Dermis blood vessel endothelial cell (primary cell): ENCODE data around the gene CSNK1D. TPM values are rescaled to one million over a fixed set of nuclear protein-coding genes. Genes with fewer than 3 reads are reported as not detected.

Experiments used
- total RNA-seq: library from RNA; depleted of rRNA; stranded (reverse); fragments of >200 nt; gene quantifications from 2 replicates; pipeline ENCODE4 v1.2.3, GENCODE V29; 2014

Gene CSNK1D
- total RNA-seq, 1 donor from 2014 or later = 39.3 TPM

Other genes starting within 250 kb of the CSNK1D start
- gene RAC3, start 242.0 kb downstream of the CSNK1D start, total RNA-seq = 9.0 and 14.0 TPM in 2 replicates
- gene DCXR, start 236.0 kb downstream of the CSNK1D start, total RNA-seq = 56.8 and 63.8 TPM in 2 replicates
- 22.6 and 34.9 TPM in 2 replicates for gene RFNG, start 221.9 kb downstream of the CSNK1D start, total RNA-seq
- 84.2 and 112 TPM in 2 replicates for gene GPS1, start 221.8 kb downstream of the CSNK1D start, total RNA-seq
- 72.5 and 72.7 TPM in 2 replicates for gene DUS1L, start 207.9 kb downstream of the CSNK1D start, total RNA-seq
- gene FASN, start 175.5 kb downstream of the CSNK1D start, total RNA-seq = 51.1 and 216 TPM in 2 replicates
- gene CCDC57, start 60.9 kb downstream of the CSNK1D start, total RNA-seq = 5.4 and 9.4 TPM in 2 replicates
- 99.4 and 121 TPM in 2 replicates for gene SLC16A3, start 44.7 kb downstream of the CSNK1D start, total RNA-seq
- not detected in 2 replicates for gene CD7, start 43.9 kb upstream of the CSNK1D start, total RNA-seq
- gene SECTM1, start 60.1 kb upstream of the CSNK1D start, total RNA-seq = 3.6 and 7.5 TPM in 2 replicates
- gene TEX19, start 85.5 kb upstream of the CSNK1D start, total RNA-seq = 0.05 TPM in 1 of 2 replicates, not detected in the other
- gene UTS2R, start 98.1 kb upstream of the CSNK1D start, total RNA-seq = not detected in 2 replicates
- 13.1 and 22.0 TPM in 2 replicates for gene HEXD, start 144.6 kb upstream of the CSNK1D start, total RNA-seq
- gene OGFOD3, start 144.9 kb upstream of the CSNK1D start, total RNA-seq = 35.1 and 44.0 TPM in 2 replicates
- gene CYBC1, start 177.1 kb upstream of the CSNK1D start, total RNA-seq = 59.8 and 75.4 TPM in 2 replicates
- 85.5 and 105 TPM in 2 replicates for gene NARF, start 185.0 kb upstream of the CSNK1D start, total RNA-seq
- gene FOXK2, start 246.0 kb upstream of the CSNK1D start, total RNA-seq = 35.1 and 38.2 TPM in 2 replicates